NCI-H1092 (cell line): ENCODE data around the gene GZMB.
"Not testable (repeated sequence)": the region's sequence is repeated elsewhere in the genome, so short reads cannot be mapped to it uniquely, and the experiment has no call there.

Experiments
- DNase-seq: peaks from one replicate; lab custom pipeline; 2025; lab: John Stamatoyannopoulos, UW

GZMB gene, protein sequence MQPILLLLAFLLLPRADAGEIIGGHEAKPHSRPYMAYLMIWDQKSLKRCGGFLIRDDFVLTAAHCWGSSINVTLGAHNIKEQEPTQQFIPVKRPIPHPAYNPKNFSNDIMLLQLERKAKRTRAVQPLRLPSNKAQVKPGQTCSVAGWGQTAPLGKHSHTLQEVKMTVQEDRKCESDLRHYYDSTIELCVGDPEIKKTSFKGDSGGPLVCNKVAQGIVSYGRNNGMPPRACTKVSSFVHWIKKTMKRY

DNA sequence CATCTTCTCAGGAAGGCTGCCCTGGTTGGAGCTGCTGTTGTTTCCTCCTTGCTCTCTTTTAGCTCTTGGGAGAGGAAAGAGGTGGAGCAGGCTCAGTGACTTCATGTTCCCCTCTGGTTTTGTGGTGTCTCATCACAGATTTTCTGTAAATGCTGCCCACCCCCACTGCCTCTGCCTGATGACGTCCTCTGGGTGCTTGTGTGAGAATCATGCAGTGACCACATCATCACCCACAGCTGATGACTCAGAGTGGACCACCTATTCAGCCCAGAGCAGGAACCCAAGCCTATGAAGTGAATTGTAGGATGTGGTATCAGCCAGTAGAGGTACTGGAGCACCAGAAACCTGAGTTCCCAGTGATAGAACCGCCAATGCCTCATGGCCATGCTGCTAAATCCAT, at the start of gene GZMB:
Gene GZMB, minus strand, starts transcription at position 33 of the 400 bp plus-strand sequence. Its CDS starts 30 bp downstream, at position 3.
- DNase-seq = no peak

DNA sequence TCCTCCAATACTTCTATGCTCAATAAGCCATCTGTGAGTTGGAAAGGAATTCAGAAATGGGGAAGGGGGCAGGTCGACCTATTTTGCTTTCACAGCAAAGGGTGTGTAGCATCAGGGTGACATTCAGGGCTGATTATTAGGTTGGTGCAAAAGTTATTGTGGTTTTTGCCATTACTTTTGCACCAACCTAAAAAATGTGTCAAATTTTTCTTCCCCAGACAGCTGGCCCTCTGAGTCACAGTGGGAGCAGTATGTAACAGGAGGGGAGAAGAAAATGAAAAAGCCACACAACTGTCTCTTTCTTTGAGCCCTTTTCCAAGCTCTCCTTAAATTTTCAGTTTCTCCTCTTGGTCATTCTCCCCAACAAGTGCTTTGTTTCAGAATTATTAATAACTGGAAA, 47.1 kb upstream of the GZMB start:
- DNase-seq = no peak

DNA sequence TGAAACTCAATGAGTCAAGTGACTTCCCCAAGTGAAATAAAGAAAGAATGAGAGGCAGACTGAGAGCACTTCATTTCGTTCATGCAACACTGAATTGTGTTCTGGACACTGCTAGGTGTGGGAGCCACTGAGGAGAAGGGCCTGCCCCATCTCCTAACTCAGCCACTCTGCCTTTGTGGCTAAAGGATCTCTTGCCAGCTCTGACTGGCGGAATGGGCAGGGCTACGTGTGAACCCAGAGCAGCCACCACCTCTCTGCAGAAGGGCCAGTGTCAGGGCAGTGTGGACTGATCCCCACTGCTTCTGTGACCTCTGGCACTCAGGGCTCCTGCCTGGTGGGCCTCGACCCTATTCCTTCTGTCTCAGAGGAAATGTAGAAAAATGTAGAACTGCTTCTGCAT, 46.5 kb upstream of the GZMB start:
- DNase-seq = no peak

DNA sequence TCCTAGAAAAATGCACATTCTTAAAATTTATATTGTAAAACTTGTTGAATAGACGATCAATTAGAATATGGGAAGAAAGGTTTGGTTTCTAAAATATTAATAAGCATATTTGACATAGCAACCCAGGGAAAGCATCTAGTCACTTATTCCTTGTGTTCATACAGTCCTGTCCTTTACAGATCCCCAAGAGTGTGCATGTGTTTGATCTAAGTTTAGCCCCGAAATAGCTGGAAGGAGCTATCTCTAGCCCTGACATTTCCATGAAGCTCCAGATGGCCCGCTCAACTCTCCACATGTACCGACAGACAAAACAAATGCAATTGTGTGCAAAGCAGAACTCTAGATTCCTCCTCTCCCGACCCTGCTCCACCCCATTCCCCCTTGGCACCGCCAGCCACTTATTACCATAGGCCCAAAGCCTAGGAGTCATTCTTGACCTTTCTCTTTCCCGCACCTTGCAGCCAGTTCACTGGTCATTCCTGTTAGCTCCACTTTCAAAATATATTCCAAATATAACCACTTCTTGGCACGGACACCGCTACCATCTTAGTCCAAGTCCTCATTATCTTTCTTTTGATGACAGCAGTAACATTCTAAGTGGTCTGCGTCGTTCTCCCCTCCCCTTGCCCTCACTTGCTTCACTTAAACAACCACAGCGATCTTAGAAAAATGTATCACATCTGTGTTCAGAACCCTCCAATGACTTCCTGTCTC, 45.4 kb upstream of the GZMB start:
- DNase-seq = no peak

DNA sequence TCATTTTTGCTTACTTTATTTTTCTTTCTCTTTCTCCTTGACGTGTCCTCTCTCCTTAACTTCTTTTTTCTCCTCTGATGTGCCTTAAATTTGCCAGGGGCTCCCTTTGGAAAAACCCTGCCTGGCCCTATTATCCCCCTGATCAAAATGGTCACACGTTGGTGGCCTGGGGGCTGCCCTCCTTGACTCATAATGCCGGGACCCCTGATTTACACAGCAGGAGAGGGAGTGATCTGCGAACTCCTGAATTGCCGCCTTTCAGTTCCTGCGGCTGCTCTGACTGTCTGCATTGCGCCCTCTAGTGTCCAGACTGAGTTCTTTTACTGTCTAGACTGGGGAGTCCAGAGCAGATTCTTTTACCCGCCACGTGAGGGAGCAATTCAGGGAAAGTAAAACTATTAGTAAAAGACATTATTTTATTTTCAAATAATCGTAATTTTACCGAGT, 44.8 kb upstream of the GZMB start:
- peak; percentile 91 for DNase-seq

DNA sequence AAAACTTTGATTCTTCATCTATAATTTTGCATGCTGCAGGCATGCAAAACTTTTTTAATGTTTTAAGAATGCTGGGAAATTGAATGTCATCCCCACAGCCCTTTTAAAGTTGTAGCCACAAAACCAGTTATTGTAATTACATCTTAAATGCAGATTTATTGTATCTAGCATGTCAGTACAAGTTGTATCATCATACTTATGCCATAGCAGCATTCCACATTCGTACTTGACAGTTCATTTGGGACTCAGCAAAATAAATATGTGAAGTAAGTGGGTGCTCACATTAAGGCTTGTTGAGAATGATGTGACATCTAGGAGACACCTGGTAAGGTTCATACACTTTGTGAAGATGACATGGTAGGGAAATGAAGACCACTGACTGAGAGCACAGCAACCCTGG, 44.0 kb upstream of the GZMB start:
- DNase-seq = no peak

DNA sequence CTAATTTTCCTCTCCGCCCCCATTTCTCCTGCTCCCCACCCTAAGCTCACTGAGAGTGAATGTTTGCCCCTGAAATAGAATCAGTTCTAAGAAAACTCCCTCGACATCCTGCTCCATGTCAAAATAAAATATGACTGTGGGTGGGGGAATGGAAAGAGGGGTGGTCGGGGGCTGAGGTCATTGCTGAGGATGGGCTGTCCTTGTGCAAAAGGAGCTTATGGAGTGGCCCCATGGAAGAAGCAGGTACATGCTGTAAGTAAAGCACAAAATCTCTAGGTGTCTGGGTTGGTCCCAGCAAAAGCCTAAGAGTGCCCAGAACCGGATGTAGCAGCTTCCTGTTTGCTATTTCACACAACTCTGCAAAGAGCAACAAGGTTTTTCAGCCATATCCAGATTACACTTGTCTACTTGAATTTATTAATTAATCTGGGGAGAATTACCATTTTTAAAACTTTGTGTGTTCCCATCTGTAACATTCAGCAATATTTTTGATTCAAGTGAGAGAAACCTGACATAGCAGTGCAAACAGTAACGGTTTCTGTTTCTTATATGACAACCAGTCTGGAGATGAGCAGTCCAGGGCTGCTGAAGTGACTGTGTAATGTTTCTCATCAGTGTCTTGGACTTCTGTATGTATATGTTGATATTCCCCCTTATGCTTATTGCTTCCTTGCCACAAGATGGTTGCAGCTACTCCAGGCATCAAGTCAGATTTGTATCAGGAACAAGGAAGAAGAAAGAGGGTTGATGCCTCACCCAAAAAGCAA, 40.4 kb upstream of the GZMB start:
- no peak for DNase-seq

DNA sequence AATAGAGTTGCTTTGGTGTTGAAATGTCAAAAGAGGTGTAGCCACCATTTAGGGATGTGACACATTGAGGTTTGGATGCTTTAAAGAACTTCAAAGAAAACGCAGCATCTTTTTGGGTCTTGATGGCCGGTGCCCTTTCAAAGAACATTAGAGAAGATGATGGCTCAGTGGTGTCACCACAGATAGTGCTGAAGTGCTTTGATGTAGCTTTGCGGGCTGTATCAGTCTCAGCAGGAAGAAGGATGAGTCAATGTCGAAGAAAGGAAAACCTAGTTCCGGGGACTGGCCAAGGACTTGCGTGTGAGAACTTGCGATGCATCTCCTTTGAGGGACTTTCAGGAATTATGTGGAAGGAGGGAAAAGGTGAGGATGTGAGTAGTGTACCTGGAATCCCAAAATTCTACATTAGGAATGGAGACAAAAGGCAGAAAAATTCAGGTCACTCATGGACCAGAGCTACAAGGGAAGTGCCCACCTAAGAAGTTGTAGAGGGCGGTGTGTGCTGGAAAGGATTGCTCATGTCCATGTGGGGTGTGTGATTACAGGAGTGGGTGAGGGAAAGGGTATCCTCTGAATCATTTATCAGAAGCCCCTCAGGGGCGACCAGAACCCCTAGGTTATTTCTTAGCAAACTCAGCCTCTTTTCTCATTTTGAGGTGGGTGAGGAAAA, 39.7 kb upstream of the GZMB start:
- no peak for DNase-seq

DNA sequence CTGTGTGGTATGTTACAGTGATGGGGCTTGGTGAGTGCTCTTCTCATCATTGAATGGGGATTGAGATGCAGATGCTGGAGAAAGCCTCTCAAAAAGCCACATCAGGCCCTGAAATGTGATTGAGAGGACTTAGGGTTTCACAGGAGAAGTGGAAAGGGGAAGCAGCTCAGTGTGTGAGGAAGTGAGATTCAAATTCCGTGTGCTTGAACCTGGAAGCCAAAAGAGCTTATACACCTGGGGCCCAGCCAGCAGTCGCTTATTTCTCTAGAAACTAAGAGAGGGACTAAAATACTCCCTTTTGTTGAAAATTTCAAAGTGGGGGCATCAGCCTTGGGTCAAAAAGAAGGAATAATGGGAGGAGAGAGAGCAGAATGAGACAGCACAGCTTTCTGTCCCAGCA, 39.1 kb upstream of the GZMB start:
- DNase-seq = no peak

DNA sequence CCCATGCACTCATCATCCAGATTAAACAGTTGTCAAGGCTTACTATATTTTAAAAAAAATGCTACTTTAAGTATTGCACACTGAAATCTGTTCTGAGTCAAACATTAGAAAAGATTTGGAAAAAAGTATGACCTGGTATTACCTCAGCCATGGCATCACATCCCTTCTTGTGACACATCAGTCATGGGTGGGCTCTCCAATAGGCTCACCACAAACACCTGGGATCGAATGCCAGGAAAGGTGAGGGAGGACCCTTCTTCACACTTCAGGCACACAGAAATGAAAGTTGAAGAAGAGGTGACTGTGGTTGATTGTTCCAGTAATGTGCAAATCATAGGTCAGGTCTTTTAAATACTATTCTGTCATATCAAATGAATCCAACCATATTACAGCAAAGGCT, 36.6 kb upstream of the GZMB start:
- no peak for DNase-seq

DNA sequence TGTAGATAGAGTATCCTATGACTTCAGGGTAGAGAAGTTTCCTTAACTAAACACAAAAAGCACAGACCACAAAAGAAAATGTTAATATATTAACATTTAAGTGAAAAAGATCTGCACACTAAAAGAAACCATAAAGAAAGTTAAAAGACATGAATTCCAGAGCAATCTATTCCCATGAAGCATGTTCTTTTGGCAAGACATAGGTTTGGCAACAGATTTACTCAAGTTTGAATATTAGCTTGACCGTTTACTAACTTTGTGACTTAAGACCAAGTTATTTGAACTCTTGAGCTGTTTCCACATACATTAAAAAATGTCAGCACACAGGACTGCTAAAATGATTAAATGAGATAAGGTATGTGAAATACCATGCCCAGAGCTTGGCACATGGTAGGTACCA, 35.7 kb upstream of the GZMB start:
- DNase-seq = no peak

DNA sequence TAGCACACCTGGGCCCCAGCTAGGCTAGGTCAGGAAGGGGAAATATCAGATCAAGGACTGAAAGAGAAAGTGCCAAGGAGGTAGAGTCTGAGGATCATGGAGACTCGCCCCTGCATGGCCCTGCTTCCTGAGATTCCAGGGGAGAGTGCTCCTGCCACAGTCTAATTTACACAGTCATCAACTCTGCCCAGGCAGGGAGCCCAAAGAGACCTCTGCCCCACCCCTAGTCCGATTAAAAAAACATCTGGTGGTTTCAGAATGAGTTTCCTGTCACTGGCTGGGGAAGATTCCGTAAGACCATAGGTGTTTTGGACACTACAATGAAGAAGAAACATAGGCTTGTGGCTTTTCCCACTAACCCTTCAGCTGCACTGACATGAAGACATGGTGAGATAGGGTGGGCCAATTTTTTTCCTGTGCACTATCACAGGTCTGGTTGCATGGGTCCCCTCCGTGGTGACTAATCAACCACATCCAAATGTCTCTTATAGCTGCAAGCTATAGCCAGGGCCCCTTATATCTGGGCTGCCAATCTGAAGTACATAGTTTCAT, 31.5 kb upstream of the GZMB start:
- DNase-seq = no peak

DNA sequence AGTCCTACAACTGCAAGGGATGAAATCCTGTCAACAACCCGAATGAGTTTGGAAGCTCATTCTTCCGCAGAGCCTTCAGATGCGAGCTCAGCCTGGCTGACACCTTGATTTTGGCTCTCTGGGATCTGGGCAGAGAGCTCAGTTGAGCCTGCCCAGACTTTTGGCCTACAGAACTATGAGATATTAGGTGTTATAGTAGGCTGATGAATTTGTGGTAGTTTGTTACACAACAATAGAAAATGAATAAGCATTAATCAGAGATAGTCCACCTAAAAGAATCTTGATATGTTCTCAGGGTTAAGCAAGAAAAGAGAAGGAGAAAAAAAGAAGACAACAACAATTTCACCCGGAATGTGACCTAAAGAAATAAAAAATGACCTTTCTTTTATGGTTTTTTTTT, 30.4 kb upstream of the GZMB start:
- no peak for DNase-seq

DNA sequence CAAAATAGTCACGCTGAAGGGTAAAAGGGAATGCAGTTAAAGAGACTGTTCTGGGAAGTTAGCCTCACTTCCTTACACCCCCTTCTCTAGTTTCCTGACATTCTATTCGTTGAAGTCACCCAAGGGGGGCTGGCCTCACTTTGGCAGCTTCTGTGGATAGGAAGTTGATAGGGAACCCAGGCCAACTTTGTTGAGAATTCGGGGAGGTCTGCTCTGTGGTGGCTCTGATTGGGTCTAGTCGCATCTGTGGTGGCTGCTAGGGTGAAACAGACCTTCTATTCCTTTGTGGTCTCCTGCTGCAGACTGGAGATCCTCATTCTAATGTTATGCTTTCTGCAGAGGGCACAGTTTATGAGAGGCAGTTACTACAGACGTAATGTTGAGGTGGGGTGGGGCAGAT, 28.8 kb upstream of the GZMB start:
- no peak for DNase-seq

DNA sequence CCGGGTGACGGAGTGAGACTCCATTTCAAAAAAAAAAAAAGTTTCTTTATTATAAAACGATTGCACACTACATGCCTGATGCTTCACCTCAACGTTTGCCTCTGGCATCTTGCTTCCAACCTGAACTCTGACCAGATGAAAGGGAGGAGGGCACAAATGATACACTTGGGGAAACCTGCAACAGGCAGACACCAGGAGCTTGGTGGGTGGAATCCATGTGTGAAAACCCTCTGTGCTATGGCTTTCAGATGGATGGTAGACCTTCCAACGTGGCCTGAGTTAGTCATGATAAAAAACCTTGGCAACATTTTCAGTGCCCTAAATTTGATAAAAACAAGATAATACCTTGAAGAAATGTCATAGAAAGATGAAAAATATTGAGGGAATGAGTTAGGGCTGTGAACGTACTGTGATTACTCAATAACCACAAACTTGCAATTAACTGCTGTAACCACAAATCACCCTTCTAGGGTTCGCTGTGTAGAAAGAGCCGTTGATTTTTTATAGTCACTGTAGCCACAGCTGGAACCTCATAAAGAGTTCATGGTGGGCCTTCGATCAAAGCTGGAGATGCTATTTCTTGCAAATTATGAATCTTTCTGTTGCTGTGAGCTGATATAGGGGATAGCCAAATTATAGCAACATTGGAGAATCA, 26.1 kb upstream of the GZMB start:
- no peak for DNase-seq

DNA sequence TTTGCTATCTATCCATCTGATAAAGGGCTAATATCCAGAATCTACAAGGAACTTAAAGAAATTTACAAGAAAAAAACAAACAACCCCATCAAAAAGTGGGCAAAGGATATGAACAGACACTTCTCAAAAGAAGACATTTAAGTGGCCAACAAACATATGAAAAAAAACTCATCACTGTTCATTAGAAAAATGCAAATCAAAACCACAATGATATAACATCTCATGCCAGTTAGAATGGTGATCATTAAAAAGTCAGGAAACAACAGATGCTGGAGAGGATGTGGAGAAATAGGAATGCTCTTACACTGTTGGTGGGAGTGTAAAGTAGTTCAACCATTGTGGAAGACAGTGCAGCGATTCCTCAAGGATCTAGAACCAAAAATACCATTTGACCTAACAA, 14.4 kb upstream of the GZMB start:
- not testable (repeated sequence) for DNase-seq

DNA sequence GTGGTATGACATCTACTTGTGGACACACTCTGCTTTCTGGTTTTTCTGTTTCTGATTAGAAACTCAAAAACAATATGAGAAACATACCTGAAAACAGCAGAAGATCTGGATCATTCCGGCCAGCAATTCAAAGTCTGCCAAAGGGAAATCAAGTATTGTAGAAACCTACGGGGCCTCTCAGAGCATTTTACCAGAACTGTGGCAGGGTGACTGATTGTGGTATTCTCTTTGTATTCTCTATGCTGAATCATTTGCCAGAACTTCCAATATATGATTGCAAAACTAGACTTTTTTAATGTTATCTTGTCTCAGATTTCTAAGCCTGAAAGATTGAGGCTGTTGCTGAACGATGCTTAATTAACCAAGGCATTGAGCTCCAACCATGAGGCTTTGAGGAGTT, 5.9 kb upstream of the GZMB start:
- DNase-seq = no peak

DNA sequence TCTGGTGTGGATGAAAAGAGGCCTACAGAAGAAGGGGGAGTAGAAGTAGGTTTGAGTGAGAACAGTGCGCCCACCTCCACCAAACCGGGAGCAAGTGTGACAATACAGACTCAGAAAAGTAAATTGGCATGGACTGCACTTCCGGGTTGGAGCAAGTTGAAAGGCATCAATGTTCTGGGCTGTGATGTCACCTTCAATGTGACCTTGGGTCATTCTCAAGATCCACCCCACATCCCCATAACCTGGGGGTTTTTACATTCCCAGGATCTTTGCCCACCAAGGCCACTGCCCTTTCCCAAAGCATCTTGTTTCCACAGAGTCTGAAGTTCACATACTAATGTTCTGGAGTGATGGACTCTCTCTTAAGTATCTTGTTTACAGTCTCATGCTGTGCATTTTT, 5.3 kb upstream of the GZMB start:
- no peak for DNase-seq

DNA sequence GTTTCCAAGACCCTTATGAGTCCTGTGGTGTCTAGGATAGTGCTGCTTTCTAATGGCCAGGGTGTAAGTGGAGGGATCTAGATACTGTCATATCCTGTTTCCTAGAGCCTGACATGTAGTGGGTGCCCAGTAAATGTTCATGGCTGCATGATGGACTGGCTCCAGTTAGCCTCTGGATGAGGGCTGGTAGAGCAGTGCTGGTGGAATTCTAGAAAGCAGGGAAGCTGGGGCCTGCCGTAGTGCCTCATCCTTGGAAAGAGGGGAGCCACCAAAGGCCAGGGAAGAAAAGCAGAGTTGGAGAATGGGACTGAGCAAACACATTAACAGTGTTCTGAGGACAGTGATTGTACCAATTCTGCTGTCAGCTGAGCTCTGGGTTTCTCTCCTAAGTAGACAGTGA, 637 bp downstream of the GZMB start:
- DNase-seq = no peak

DNA sequence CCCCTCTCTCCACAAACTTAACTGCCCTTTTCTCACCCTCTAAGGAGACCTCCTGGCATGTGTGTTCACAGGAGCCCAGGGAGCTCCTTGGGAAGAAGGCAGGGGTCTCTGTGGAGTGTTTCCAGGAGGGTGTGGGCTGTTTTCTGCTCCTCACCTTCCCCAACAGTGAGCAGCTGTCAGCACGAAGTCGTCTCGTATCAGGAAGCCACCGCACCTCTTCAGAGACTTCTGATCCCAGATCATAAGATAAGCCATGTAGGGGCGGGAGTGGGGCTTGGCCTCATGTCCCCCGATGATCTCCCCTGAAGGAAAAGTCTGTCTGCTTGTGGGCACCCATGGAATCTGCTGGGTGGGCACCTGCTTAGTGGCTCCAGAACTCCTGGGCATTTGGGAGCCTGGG, 1.2 kb downstream of the GZMB start:
- no peak for DNase-seq

DNA sequence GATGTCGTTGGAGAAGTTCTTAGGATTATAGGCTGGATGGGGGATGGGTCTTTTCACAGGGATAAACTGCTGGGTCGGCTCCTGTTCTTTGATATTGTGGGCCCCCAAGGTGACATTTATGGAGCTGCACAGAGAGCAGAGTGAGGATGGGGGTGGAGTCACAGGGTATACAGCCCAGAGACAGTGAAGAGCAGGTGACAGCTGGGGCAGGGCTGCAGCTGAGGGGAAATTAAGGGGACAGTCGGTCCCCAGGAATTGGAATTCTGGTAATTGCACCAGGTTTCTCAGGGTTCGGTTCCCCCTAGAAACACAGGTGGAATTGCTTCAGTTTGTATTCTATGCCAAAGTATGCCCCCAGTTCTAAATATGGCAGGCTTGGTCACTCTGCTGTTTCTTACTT, 1.7 kb downstream of the GZMB start:
- DNase-seq = no peak
